SK-N-SH (cell line): ENCODE measurements around the gene PCIF1.

ENCODE experiments used
- EP300 ChIP-seq, 2 experiments: IDR thresholded peaks; 2 replicates each; pipeline versions ENCODE4 v1.4.0 to v1.6.1; 2012; ENCODE audit warnings: borderline replicate concordance in 1 of 2, low read depth in 1 of 2, low read length in 1 of 2
- MAX ChIP-seq: IDR thresholded peaks from 2 replicates; pipeline ENCODE4 v1.4.0; 2012; ENCODE audit warnings: low read depth
- RAD21 ChIP-seq: IDR thresholded peaks from 2 replicates; pipeline ENCODE4 v1.6.1; 2012; ENCODE audit warnings: mild to moderate bottlenecking, low read length
- TAF1 ChIP-seq: IDR thresholded peaks from 2 replicates; pipeline ENCODE4 v1.6.1; 2012; ENCODE audit warnings: low read depth, mild to moderate bottlenecking, low read length, moderate library complexity, borderline replicate concordance

- TF ChIP-seq MAX (no peak), RAD21 (no peak), EP300 (IDR thresholded peaks at IDR 0.05; ENCODE audit: borderline replicate concordance in 1 of 2, low read depth in 1 of 2, low read length in 1 of 2) (no peak), TAF1 (no peak)
Observed at GRCh38 chr20:45924391-45925261, 9.9 kb upstream of the PCIF1 start.
